Fibroblast of lung (primary cell): Measurements from ENCODE around the gene TMEM220. TPM values are rescaled to one million over a fixed set of nuclear protein-coding genes. Genes with fewer than 3 reads are reported as not detected.
"Not testable (repeated sequence)": the region's sequence is repeated elsewhere in the genome, so short reads cannot be mapped to it uniquely, and the experiment has no call there.

ENCODE experiments used
- DNase-seq, 2 donors: peaks; one replicate each; pipeline versions ENCODE4 v3.0.0 to v3.0.0-alpha.2; 2010; ENCODE audit warnings: low read depth in 2 of 2
- H2AFZ ChIP-seq: 2 replicates; pipeline ENCODE4 v1.5.1; 2012; ENCODE audit warnings: low read length, control low read depth, inconsistent platforms
- H3K27ac ChIP-seq: 2 replicates; pipeline ENCODE4 v1.5.1; 2011; ENCODE audit warnings: low read length, control low read depth; ENCODE audit not compliant: insufficient read depth
- H3K27me3 ChIP-seq: 2 replicates; pipeline ENCODE4 v1.5.1; 2011; ENCODE audit warnings: mild to moderate bottlenecking, low read length; ENCODE audit not compliant: control insufficient read depth, insufficient read depth
- H3K36me3 ChIP-seq: 2 replicates; pipeline ENCODE4 v1.5.1; 2011; ENCODE audit warnings: low read length; ENCODE audit not compliant: control insufficient read depth, insufficient read depth
- H3K4me1 ChIP-seq: 2 replicates; pipeline ENCODE4 v1.5.1; 2011; ENCODE audit warnings: low read length; ENCODE audit not compliant: control insufficient read depth, insufficient read depth; ENCODE audit errors: extremely low read depth
- H3K4me2 ChIP-seq: 2 replicates; pipeline ENCODE4 v1.5.1; 2011; ENCODE audit warnings: low read length, control low read depth; ENCODE audit not compliant: insufficient read depth; ENCODE audit errors: extremely low read depth
- H3K4me3 ChIP-seq, 4 experiments: fragments of 200-600 bp in 1 of 4; sonication (generic) in 1 of 4; replicated peaks in 1 of 4; 2 replicates each; pipeline ENCODE4 v1.5.1; 2011 to 2016; ENCODE audit warnings: low read length in 4 of 4, low read depth in 3 of 4, mild to moderate bottlenecking in 3 of 4, control low read depth in 2 of 4, inconsistent platforms in 1 of 4, mixed read lengths in 1 of 4; ENCODE audit not compliant: insufficient read depth in 1 of 4; ENCODE audit errors: control extremely low read depth in 1 of 4
- H3K79me2 ChIP-seq: 2 replicates; pipeline ENCODE4 v1.5.1; 2012; ENCODE audit warnings: mild to moderate bottlenecking, low read length, inconsistent platforms; ENCODE audit not compliant: control insufficient read depth, insufficient read depth
- H3K9ac ChIP-seq: 2 replicates; pipeline ENCODE4 v1.5.1; 2011; ENCODE audit warnings: mild to moderate bottlenecking, low read length, control low read depth; ENCODE audit not compliant: insufficient read depth
- H3K9me3 ChIP-seq: 2 replicates; pipeline ENCODE4 v1.5.1; 2012; ENCODE audit warnings: low read depth, low read length; ENCODE audit not compliant: control insufficient read depth, insufficient read depth
- H4K20me1 ChIP-seq: 2 replicates; pipeline ENCODE4 v1.5.1; 2011; ENCODE audit warnings: low read length; ENCODE audit not compliant: control insufficient read depth, insufficient read depth; ENCODE audit errors: extremely low read depth
- EZH2 ChIP-seq: IDR thresholded peaks from 2 replicates; pipeline ENCODE4 v1.5.1; 2012; ENCODE audit warnings: low read length, control low read depth, mild to moderate bottlenecking; ENCODE audit errors: missing control alignments
- polyA plus RNA-seq, 2 donors: library from polyadenylated mRNA; depleted of rRNA in 1 of 2; stranded (reverse) in 1 of 2; unstranded in 1 of 2; fragments of >200 nt; gene quantifications; 2 replicates each; pipeline ENCODE4 v1.2.1, GENCODE V29; 2011 to 2012; ENCODE audit warnings: missing spikeins in 1 of 2
- total RNA-seq: library from RNA; depleted of rRNA; stranded (reverse); fragments of >200 nt; gene quantifications from 2 replicates; pipeline ENCODE4 v1.2.1, GENCODE V29; 2014
- TF ChIP-seq, protein P1 (sequence below), 2 donors: IDR thresholded peaks in 1 of 2; conservative IDR thresholded peaks in 1 of 2; 1 replicate in 1 of 2; 2 replicates in 1 of 2; pipeline ENCODE4 v1.5.1; 2011 to 2012; ENCODE audit warnings: low read length in 2 of 2, control low read depth in 1 of 2, inconsistent platforms in 1 of 2, low read depth in 1 of 2, mild to moderate bottlenecking in 1 of 2

TMEM220 gene
- total and polyA plus RNA-seq, 2 donors (not counting 1 experiment from before 2014, with no cell fraction given): 4.1 to 4.3 TPM

GRCh38 chr17:10731408-10731879 lies 1.6 kb upstream of the TMEM220 start:
- Histone ChIP-seq H3K27me3 (no peaks in the 10 kb centered on the region), H3K9me3 (no peaks in the 10 kb centered on the region), H3K4me3 (no peak overlapping the region), H2AFZ (no peak overlapping the region), H3K27ac (no peak overlapping the region), H3K4me1 (no peaks in the 10 kb centered on the region), H3K4me2 (no peak overlapping the region), H3K79me2 (no peaks in the 10 kb centered on the region), H3K9ac (no peak overlapping the region), H3K36me3 (no peaks in the 10 kb centered on the region), H4K20me1 (no peaks in the 10 kb centered on the region)
- no peak for DNase-seq
- TF ChIP-seq EZH2: no peak

DNA sequence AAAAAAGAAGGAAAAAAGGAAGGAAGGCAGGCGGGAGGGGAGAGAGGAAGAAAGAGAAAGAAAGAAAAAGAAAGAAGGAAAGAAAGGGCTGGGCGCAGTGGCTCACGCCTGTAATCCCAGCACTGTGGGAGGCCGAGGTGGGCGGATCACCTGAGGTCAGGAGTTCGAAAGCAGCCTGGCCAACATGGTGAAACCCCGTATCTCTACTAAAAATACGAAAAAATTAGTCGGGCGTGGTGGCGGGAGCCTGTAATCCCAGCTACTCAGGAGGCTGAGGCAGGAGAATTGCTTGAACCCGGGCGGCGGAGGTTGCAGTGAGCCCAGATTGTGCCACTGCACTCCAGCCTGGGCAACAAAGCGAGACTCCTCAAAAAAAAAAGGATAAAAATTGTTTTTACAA lies 424 bp upstream of the TMEM220 start:
- Histone ChIP-seq H3K4me3 (peak overlapping the region; percentile 65 to 77 (median 70)), H3K27ac (peak overlapping the region; percentile 62)

DNA sequence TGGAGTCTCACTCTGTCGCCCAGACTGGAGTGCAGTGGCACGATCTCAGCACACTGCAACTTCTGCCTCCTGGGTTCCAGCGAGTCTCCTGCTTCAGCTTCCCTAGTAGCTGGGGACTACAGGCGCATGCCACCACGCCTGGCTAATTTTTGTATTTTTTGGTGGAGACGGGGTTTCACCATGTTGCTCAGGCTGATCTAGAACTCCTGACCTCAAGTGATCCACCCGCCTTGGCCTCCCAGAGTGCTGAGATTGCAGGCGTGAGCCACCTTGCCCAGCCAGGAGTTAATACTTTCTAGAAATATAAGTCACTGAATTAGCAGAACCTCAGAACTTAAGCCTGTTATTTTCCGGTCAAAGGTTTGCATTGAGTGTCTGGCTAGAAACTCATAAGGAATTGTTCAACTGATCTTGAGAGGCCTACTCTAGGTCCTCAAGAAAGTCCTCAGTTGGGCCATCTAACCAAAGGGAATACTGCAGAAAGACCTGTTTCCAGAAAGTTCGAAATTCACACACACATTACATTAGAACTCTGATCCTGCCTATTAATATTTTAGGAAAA lies 1.4 kb downstream of the TMEM220 start:
- Histone ChIP-seq H3K79me2 (no peaks in the 10 kb centered on the region), H3K4me1 (no peaks in the 10 kb centered on the region), H2AFZ (no peak overlapping the region), H3K27me3 (no peaks in the 10 kb centered on the region), H3K4me2 (no peak overlapping the region), H3K9ac (no peak overlapping the region), H3K36me3 (no peaks in the 10 kb centered on the region), H3K27ac (no peak overlapping the region), H3K9me3 (no peaks in the 10 kb centered on the region), H3K4me3 (no peak overlapping the region), H4K20me1 (no peaks in the 10 kb centered on the region)
- DNase-seq: no peak
- TF ChIP-seq, protein P1, sequence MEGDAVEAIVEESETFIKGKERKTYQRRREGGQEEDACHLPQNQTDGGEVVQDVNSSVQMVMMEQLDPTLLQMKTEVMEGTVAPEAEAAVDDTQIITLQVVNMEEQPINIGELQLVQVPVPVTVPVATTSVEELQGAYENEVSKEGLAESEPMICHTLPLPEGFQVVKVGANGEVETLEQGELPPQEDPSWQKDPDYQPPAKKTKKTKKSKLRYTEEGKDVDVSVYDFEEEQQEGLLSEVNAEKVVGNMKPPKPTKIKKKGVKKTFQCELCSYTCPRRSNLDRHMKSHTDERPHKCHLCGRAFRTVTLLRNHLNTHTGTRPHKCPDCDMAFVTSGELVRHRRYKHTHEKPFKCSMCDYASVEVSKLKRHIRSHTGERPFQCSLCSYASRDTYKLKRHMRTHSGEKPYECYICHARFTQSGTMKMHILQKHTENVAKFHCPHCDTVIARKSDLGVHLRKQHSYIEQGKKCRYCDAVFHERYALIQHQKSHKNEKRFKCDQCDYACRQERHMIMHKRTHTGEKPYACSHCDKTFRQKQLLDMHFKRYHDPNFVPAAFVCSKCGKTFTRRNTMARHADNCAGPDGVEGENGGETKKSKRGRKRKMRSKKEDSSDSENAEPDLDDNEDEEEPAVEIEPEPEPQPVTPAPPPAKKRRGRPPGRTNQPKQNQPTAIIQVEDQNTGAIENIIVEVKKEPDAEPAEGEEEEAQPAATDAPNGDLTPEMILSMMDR (conservative IDR thresholded peaks at IDR 0.05 in 1 of 2, IDR thresholded peaks at IDR 0.05 in 1 of 2; ENCODE audit: low read depth in 1 of 2, low read length in 2 of 2): no peak
- no peak for TF ChIP-seq EZH2

More for the DNA sequence above, 424 bp upstream of the TMEM220 start:
- H3K79me2 ChIP-seq, H3K9me3 ChIP-seq, H3K4me1 ChIP-seq, H3K27me3 ChIP-seq, H3K36me3 ChIP-seq, DNase-seq, H4K20me1 ChIP-seq: not testable (repeated sequence)
- Histone ChIP-seq H3K4me2 (peak overlapping the region; percentile 69), H3K9ac (peak overlapping the region; percentile 71), H2AFZ (peak overlapping the region; percentile 78)

- no peak for DNase-seq
- Histone ChIP-seq H3K27me3 (no peaks in the 10 kb centered on the region), H3K27ac (no peak overlapping the region), H3K4me2 (no peak overlapping the region), H3K4me3 (no peak overlapping the region), H3K36me3 (no peaks in the 10 kb centered on the region), H3K4me1 (no peaks in the 10 kb centered on the region), H3K9ac (no peak overlapping the region), H3K9me3 (no peaks in the 10 kb centered on the region), H3K79me2 (no peaks in the 10 kb centered on the region), H4K20me1 (no peaks in the 10 kb centered on the region), H2AFZ (no peak overlapping the region)
- TF ChIP-seq, protein P1 (conservative IDR thresholded peaks at IDR 0.05 in 1 of 2, IDR thresholded peaks at IDR 0.05 in 1 of 2; ENCODE audit: low read depth in 1 of 2, low read length in 2 of 2): no peak
- TF ChIP-seq EZH2: no peak
Observed at GRCh38 chr17:10727192-10727591, 2.6 kb downstream of the TMEM220 start.
